Fibroblast of lung (primary cell): ENCODE data around the gene ROBO1. TPM values are rescaled to one million over a fixed set of nuclear protein-coding genes. Genes with fewer than 3 reads are reported as not detected.

Experiments
- DNase-seq, 2 donors: peaks; one replicate each; pipeline versions ENCODE4 v3.0.0 to v3.0.0-alpha.2; 2010; ENCODE audit warnings: low read depth in 2 of 2
- H2AFZ ChIP-seq: 2 replicates; pipeline ENCODE4 v1.5.1; 2012; ENCODE audit warnings: low read length, control low read depth, inconsistent platforms
- H3K27ac ChIP-seq: 2 replicates; pipeline ENCODE4 v1.5.1; 2011; ENCODE audit warnings: low read length, control low read depth; ENCODE audit not compliant: insufficient read depth
- H3K27me3 ChIP-seq: 2 replicates; pipeline ENCODE4 v1.5.1; 2011; ENCODE audit warnings: mild to moderate bottlenecking, low read length; ENCODE audit not compliant: control insufficient read depth, insufficient read depth
- H3K36me3 ChIP-seq: 2 replicates; pipeline ENCODE4 v1.5.1; 2011; ENCODE audit warnings: low read length; ENCODE audit not compliant: control insufficient read depth, insufficient read depth
- H3K4me1 ChIP-seq: 2 replicates; pipeline ENCODE4 v1.5.1; 2011; ENCODE audit warnings: low read length; ENCODE audit not compliant: control insufficient read depth, insufficient read depth; ENCODE audit errors: extremely low read depth
- H3K4me2 ChIP-seq: 2 replicates; pipeline ENCODE4 v1.5.1; 2011; ENCODE audit warnings: low read length, control low read depth; ENCODE audit not compliant: insufficient read depth; ENCODE audit errors: extremely low read depth
- H3K4me3 ChIP-seq, 4 experiments: fragments of 200-600 bp in 1 of 4; sonication (generic) in 1 of 4; replicated peaks in 1 of 4; 2 replicates each; pipeline ENCODE4 v1.5.1; 2011 to 2016; ENCODE audit warnings: low read length in 4 of 4, low read depth in 3 of 4, mild to moderate bottlenecking in 3 of 4, control low read depth in 2 of 4, inconsistent platforms in 1 of 4, mixed read lengths in 1 of 4; ENCODE audit not compliant: insufficient read depth in 1 of 4; ENCODE audit errors: control extremely low read depth in 1 of 4
- H3K79me2 ChIP-seq: 2 replicates; pipeline ENCODE4 v1.5.1; 2012; ENCODE audit warnings: mild to moderate bottlenecking, low read length, inconsistent platforms; ENCODE audit not compliant: control insufficient read depth, insufficient read depth
- H3K9ac ChIP-seq: 2 replicates; pipeline ENCODE4 v1.5.1; 2011; ENCODE audit warnings: mild to moderate bottlenecking, low read length, control low read depth; ENCODE audit not compliant: insufficient read depth
- H3K9me3 ChIP-seq: 2 replicates; pipeline ENCODE4 v1.5.1; 2012; ENCODE audit warnings: low read depth, low read length; ENCODE audit not compliant: control insufficient read depth, insufficient read depth
- H4K20me1 ChIP-seq: 2 replicates; pipeline ENCODE4 v1.5.1; 2011; ENCODE audit warnings: low read length; ENCODE audit not compliant: control insufficient read depth, insufficient read depth; ENCODE audit errors: extremely low read depth
- EZH2 ChIP-seq: IDR thresholded peaks from 2 replicates; pipeline ENCODE4 v1.5.1; 2012; ENCODE audit warnings: low read length, control low read depth, mild to moderate bottlenecking; ENCODE audit errors: missing control alignments
- polyA plus RNA-seq, 2 donors: library from polyadenylated mRNA; depleted of rRNA in 1 of 2; stranded (reverse) in 1 of 2; unstranded in 1 of 2; fragments of >200 nt; gene quantifications; 2 replicates each; pipeline ENCODE4 v1.2.1, GENCODE V29; 2011 to 2012; ENCODE audit warnings: missing spikeins in 1 of 2
- total RNA-seq: library from RNA; depleted of rRNA; stranded (reverse); fragments of >200 nt; gene quantifications from 2 replicates; pipeline ENCODE4 v1.2.1, GENCODE V29; 2014
- TF ChIP-seq, protein P1 (sequence below), 2 donors: IDR thresholded peaks in 1 of 2; conservative IDR thresholded peaks in 1 of 2; 1 replicate in 1 of 2; 2 replicates in 1 of 2; pipeline ENCODE4 v1.5.1; 2011 to 2012; ENCODE audit warnings: low read length in 2 of 2, control low read depth in 1 of 2, inconsistent platforms in 1 of 2, low read depth in 1 of 2, mild to moderate bottlenecking in 1 of 2

The ROBO1 gene
- total and polyA plus RNA-seq, 2 donors (not counting 1 experiment from before 2014, with no cell fraction given): 53.8 to 104 TPM

DNA sequence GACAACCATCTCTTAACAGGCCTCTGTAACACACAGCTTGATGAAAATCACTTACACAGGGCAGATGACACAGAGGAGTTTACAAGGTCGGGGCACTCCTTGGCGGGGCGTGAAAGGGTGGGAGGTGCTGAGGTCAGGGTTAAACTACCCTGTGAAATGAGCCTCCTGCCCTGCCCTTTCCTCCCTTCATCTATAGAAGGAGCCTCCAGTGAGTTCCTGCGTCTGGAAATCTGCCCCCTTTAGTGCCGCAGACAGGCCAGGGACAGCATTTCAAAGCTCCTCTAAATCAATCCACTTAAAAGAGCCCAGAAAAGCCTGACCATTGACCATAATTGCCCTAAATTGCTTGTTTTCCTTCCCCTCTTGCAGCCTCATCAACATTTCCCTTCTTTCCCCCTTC is 1.9 kb downstream of the ROBO1 start:
- TF ChIP-seq EZH2: no peak
- TF ChIP-seq, protein P1, sequence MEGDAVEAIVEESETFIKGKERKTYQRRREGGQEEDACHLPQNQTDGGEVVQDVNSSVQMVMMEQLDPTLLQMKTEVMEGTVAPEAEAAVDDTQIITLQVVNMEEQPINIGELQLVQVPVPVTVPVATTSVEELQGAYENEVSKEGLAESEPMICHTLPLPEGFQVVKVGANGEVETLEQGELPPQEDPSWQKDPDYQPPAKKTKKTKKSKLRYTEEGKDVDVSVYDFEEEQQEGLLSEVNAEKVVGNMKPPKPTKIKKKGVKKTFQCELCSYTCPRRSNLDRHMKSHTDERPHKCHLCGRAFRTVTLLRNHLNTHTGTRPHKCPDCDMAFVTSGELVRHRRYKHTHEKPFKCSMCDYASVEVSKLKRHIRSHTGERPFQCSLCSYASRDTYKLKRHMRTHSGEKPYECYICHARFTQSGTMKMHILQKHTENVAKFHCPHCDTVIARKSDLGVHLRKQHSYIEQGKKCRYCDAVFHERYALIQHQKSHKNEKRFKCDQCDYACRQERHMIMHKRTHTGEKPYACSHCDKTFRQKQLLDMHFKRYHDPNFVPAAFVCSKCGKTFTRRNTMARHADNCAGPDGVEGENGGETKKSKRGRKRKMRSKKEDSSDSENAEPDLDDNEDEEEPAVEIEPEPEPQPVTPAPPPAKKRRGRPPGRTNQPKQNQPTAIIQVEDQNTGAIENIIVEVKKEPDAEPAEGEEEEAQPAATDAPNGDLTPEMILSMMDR (conservative IDR thresholded peaks at IDR 0.05 in 1 of 2, IDR thresholded peaks at IDR 0.05 in 1 of 2; ENCODE audit: low read depth in 1 of 2, low read length in 2 of 2): no peak
- no peaks in the 10 kb centered on the region for H3K79me2 ChIP-seq
- no peaks in the 10 kb centered on the region for H3K9me3 ChIP-seq
- no peaks in the 10 kb centered on the region for H3K36me3 ChIP-seq
- no peak overlapping the region for H3K9ac ChIP-seq
- no peak overlapping the region for H3K4me2 ChIP-seq
- H3K4me3 ChIP-seq: peak overlapping the region in 1 of 4 experiments; percentile 13
- H2AFZ ChIP-seq: no peak overlapping the region
- DNase-seq: no peak
- no peaks in the 10 kb centered on the region for H4K20me1 ChIP-seq
- no peaks in the 10 kb centered on the region for H3K4me1 ChIP-seq
- H3K27me3 ChIP-seq: no peaks in the 10 kb centered on the region
- no peak overlapping the region for H3K27ac ChIP-seq

DNA sequence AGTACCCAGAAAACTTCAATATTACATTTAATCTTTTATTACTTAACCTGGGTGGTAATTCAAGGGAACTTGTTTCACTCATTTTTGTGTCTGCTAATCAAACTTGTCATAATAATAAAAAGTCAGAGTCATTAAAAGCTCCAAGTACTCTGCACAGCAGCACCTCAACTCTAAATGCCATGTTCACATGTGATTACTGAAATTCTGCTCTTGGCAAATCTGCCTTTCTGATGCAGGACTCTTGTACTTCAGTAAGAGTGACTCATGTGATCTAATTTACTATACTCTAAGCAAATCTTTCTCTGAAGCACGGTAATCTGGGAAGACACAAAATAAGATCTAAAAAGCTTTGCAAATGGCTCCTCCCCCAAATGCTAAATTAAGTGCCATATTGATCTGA is 6.4 kb downstream of the ROBO1 start:
- DNase-seq: no peak
- Histone ChIP-seq H3K27ac (no peak overlapping the region), H4K20me1 (no peaks in the 10 kb centered on the region)

GRCh38 chr3:79751703-79752102 is 16.1 kb downstream of the ROBO1 start:
- Histone ChIP-seq H3K79me2 (no peaks in the 10 kb centered on the region), H2AFZ (no peak overlapping the region), H3K9me3 (no peaks in the 10 kb centered on the region), H3K4me1 (no peaks in the 10 kb centered on the region), H4K20me1 (no peaks in the 10 kb centered on the region), H3K4me2 (no peak overlapping the region), H3K36me3 (no peaks in the 10 kb centered on the region), H3K27me3 (no peaks in the 10 kb centered on the region), H3K27ac (no peak overlapping the region), H3K4me3 (no peak overlapping the region), H3K9ac (no peak overlapping the region)
- DNase-seq: no peak
- no peak for TF ChIP-seq EZH2
- TF ChIP-seq, protein P1 (conservative IDR thresholded peaks at IDR 0.05 in 1 of 2, IDR thresholded peaks at IDR 0.05 in 1 of 2; ENCODE audit: low read depth in 1 of 2, low read length in 2 of 2): no peak

More for the DNA sequence above, 6.4 kb downstream of the ROBO1 start:
- Histone ChIP-seq H3K27me3 (no peaks in the 10 kb centered on the region), H2AFZ (no peak overlapping the region), H3K4me1 (no peaks in the 10 kb centered on the region), H3K9me3 (no peaks in the 10 kb centered on the region), H3K79me2 (no peaks in the 10 kb centered on the region), H3K36me3 (no peaks in the 10 kb centered on the region), H3K9ac (no peak overlapping the region), H3K4me3 (no peak overlapping the region), H3K4me2 (no peak overlapping the region)
- TF ChIP-seq EZH2: no peak
- TF ChIP-seq, protein P1 (conservative IDR thresholded peaks at IDR 0.05 in 1 of 2, IDR thresholded peaks at IDR 0.05 in 1 of 2; ENCODE audit: low read depth in 1 of 2, low read length in 2 of 2): no peak
